Measurements from ENCODE around the gene FAM170B.
A peak's percentile ranks its signal among the peaks of the same experiment; 100 is the strongest.

Gene FAM170B

GRCh38 chr10:49168831-49169500 is 35.1 kb upstream of the FAM170B start:
- no peak for DNase-seq

GRCh38 chr10:49168171-49168540 is 34.3 kb upstream of the FAM170B start:
- DNase-seq, result no peak

GRCh38 chr10:49167425-49168170 is 33.8 kb upstream of the FAM170B start:
- DNase-seq, result no peak

- DNase-seq, result no peak
These were observed 32.9 kb upstream of the FAM170B start for GRCh38 chr10:49166484-49167400.

- no peak for DNase-seq
These were observed 32.1 kb upstream of the FAM170B start for GRCh38 chr10:49165821-49166483.

- no peak for DNase-seq
These were observed 31.4 kb upstream of the FAM170B start for GRCh38 chr10:49165259-49165658.

- DNase-seq, result peak in 1 of 2 experiments; percentile 16
These were observed 30.9 kb upstream of the FAM170B start for GRCh38 chr10:49164559-49165188.

- DNase-seq, result no peak
These were observed 29.9 kb upstream of the FAM170B start for GRCh38 chr10:49163741-49164140.

DNA sequence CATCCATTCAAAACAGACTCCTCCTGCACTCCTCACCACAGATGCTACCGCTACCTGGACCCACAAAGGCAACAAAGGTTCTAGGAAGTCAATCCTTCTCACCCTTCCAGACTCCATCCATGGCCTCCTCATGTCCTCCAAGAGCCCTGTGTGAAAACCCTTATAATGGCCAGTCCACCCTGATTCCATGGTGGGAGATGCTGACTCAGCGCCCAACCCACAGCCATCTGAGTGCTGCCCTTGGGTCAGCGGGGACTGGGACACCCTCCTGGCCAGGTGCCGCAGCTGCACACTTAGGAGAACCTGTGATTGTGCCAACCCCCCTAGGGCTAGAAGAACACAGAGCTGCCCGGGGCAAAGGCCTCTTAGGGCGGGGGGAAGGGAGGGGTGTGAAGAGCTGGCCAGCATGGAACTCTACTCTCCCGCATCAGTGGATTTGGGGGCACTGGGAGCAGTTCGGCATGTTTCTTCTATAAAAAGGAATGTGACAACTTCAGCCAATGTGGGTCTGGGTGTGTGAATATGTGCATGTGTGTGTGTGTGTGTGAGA is 29.0 kb upstream of the FAM170B start:
- DNase-seq, result no peak

DNA sequence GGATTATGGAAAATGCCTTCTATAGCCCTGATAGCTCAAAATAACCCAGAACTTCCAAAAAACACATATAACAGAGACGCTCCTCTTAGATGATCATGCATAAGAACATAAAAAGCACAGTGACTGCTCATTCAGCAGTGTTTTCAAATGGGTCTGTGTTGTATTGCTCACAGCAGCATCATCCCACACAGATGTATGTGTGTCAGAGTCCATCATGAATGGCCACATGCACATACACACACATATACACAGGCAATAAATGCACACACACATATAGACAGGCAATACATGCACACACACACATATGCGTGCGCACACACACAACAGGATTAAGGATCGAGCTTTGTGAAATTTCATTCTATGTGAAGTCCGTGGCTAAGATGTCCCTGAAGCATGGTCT is 28.2 kb upstream of the FAM170B start:
- DNase-seq, result no peak

- DNase-seq, result no peak
These were observed 27.7 kb upstream of the FAM170B start for GRCh38 chr10:49161411-49161997.

DNA sequence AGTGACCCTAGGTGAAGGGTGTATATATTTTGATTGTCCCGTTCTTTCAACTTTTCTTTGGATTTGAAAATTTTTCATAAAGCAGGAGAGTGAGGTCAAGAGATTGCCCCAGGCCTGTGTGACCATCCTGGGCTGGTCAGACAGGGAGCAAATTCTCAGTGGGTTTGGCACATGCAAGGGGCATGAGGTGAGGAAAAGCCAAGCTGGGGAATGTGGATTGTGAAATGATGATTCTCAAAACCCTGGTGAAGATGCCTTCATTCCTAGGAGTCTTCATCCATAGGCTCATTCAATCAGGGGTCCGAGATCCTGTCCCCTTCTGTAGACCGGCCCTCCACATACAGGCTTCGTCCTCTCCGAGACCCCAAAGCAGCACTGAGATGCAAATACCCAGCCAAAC is 27.0 kb upstream of the FAM170B start:
- no peak for DNase-seq

DNA sequence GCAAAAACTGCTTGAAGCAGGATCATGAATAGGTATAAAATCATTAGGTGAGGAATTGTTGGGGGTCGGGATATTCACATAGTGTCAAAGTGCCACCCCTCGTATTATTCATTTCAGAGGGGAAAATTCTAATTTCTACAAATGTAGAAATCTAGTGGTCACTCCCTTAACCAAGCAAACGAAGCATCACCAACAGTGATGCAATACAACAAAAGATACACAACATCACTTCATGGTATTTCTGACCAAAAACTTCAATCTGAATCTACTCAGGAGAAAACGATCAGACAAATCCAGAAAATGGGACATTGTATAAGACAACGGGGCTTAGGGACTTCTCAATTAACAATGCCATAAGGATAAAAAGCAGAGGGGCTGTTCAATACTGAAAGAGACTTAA is 26.3 kb upstream of the FAM170B start:
- no peak for DNase-seq

GRCh38 chr10:49158915-49159314 is 25.1 kb upstream of the FAM170B start:
- no peak for DNase-seq

- no peak for DNase-seq
These were observed 24.6 kb upstream of the FAM170B start for GRCh38 chr10:49158404-49158803.

GRCh38 chr10:49157229-49157628 is 23.4 kb upstream of the FAM170B start:
- DNase-seq, result no peak

DNA sequence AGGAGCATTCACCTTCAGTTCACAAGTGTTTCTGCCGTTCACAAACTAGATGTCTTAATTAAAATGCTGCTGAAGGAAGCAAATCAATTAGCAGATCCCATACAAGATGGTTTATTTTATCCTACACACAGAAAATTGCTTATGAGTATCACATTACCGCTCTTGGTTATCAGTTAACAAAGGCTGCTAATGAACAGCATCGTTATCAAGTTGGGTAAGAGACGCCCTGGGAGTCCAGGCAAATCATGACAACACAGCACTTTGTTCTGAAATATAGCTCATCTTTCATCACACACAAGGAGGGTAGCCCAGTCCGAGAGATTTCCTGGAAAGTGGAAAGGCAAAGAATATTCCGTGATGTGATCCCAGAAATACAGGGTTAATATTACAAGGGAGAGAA is 20.8 kb upstream of the FAM170B start:
- DNase-seq, result no peak

- no peak for DNase-seq
These were observed 20.1 kb upstream of the FAM170B start for GRCh38 chr10:49153971-49154370.

- no peak for DNase-seq
These were observed 19.3 kb upstream of the FAM170B start for GRCh38 chr10:49153115-49153514.

GRCh38 chr10:49152663-49153062 is 18.8 kb upstream of the FAM170B start:
- DNase-seq, result no peak

DNA sequence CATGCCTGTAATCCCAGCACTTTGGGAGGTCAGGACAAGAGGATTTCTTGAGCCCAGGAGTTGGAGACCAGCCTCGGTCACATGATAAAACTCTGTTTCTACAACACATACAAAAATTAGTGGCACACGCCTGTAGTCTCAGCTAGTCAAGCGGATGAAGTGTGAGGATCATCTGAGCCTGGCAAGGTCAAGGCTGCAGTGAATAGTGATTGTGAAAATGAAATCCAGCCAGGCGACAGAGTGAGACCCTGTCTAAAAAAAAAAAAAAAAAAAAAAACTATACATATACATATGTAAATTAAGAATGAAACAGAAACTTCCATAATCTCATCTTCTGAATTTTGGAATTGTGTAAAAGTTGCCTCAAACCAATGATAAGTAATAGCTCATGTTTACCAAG is 18.2 kb upstream of the FAM170B start:
- no peak for DNase-seq

DNA sequence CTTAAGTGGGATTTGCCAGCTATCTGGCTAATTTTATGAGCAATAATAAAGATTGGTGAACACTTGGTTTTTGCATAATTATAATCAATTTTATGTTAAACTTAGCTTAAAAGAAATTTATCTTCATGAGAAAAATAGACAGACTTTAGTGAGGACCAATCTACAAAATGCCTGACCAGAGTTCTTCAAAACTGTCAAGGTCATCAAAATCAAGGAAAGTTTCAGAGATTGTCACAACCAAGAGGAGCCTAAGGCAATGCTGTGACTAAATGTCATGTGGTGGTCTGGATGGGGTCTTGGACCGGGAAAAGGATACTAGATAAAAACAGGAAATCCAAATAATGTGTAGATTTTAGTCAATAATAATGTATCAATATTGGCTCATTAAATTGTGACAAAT is 17.7 kb upstream of the FAM170B start:
- DNase-seq, result no peak

All from activated CD4-positive, alpha-beta T cell treated with anti-CD3 and anti-CD28 coated beads, Interleukin-2, amount 50 U/mL, for 4 hours (primary cell).